Left forelimb (tissue), 1 donor: ENCODE measurements around the gene ZNF710.
"Not testable (repeated sequence)": the region's sequence is repeated elsewhere in the genome, so short reads cannot be mapped to it uniquely, and the experiment has no call there.

Experiments
- DNase-seq: peaks from one replicate; pipeline ENCODE4 v3.0.0-alpha.2; 2018; ENCODE audit warnings: low spot score

ZNF710 gene

GRCh38 chr15:90062023-90062442 is 60.9 kb downstream of the ZNF710 start:
- peak; percentile 65 for DNase-seq

- DNase-seq: no peak
These were observed 61.4 kb downstream of the ZNF710 start for GRCh38 chr15:90062462-90062932.

DNA sequence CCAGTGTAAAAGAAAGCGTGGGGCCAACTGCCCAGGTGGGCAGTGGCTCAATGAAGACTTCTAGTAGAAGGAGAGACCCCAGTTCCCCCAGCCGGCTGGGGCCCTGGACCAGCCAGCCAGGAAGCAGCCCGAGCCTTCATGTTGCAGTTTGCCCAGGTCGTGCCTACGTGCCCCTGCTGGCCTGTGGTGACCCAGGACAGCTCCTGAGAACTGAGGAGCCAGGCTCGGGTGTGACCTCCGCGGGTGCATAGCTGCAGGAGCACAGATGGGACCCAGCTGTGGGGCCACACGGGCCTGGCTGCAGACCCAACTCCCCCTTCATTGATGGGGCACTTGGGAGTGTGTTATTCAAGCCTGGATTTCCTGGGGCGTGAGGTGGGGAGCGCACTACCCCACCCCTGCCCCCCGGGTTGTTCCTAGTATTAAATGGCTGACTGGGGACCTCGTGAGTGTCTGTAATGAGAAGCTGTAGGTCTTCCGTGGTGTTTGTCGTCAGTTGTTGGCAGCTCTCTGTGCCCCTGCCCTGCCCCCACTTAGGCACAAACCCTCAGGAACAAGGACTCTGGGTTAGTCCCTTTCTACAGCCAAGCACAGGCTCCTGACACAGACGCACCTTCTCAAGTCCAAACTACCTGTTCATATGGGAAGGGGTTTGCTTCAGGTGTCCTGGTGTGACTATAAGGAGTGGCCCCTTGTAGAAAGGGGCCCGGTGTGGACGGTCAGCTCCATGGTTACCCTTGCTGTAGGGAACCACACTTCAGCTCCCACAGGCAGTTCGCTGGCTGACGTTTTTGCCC is 62.0 kb downstream of the ZNF710 start:
- no peak for DNase-seq

- DNase-seq: no peak
These were observed 62.7 kb downstream of the ZNF710 start for GRCh38 chr15:90063770-90064247.

- DNase-seq: no peak
These were observed 64.0 kb downstream of the ZNF710 start for GRCh38 chr15:90064911-90065681.

GRCh38 chr15:90065682-90066049 is 64.5 kb downstream of the ZNF710 start:
- no peak for DNase-seq

GRCh38 chr15:90067181-90067952 is 66.2 kb downstream of the ZNF710 start:
- DNase-seq: no peak

DNA sequence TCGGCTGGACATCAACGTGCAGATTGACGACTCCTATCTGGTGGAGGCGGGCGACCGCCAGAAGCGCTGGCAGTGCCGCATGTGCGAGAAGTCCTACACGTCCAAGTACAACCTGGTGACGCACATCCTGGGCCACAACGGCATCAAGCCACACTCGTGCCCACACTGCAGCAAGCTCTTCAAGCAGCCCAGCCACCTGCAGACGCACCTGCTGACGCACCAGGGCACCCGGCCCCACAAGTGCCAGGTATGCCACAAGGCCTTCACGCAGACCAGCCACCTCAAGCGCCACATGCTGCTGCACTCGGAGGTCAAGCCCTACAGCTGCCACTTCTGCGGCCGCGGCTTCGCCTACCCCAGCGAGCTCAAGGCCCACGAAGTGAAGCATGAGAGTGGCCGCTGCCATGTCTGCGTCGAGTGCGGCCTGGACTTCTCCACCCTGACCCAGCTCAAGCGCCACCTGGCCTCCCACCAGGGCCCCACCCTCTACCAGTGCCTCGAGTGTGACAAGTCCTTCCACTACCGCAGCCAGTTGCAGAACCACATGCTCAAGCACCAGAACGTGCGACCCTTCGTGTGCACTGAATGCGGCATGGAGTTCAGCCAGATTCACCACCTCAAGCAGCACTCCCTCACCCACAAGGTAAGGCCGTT is 67.0 kb downstream of the ZNF710 start:
- DNase-seq: peak; percentile 63

DNA sequence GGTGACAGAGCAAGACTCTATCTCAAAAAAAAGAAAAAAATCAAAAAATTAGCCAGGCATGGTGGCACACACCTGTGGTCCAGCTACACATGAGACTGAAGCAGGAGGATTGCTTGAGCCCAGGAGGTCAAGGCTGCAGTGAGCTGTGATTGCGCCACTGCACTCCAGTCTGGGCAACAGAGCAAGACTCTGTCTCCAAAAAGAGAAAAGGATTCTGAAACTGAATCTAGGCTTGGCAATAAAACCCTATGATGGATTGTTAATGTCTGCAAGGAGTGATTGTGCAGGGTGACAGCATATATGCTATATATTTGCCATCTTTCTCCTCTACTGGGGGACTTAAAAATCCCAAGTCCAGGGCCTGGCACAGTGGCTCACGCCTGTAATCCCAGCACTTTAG is 69.5 kb downstream of the ZNF710 start:
- DNase-seq: not testable (repeated sequence)

- peak; percentile 72 for DNase-seq
These were observed 70.2 kb downstream of the ZNF710 start for GRCh38 chr15:90071220-90071807.

DNA sequence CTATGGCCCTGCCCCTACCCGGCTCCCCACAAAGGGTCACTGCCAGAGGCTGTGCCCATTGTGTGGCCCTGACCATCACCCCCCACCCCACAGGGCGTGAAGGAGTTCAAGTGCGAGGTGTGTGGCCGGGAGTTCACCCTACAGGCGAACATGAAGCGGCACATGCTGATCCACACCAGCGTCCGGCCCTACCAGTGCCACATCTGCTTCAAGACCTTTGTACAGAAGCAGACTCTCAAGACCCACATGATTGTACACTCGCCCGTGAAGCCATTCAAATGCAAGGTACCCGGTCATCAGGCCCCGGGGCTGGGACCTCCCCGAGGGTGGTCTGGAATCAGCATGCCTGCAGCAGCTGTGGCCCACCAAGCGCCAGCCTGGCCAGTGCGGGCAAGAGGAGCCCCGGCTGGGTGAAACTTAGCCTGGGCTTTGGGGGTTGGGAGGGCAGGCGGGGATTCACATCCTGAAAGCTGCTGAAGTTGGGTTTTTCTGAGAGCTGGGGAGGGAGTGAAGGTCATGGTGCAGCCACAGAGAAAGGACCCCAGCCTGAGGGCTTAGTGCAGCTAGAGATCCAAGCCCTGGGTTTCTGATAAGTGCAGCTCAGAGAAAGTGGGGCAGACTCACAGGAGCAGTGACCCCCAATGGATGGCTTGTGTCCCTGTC is 72.0 kb downstream of the ZNF710 start:
- no peak for DNase-seq

GRCh38 chr15:90074023-90074422 is 72.9 kb downstream of the ZNF710 start:
- no peak for DNase-seq

GRCh38 chr15:90074916-90075315 is 73.8 kb downstream of the ZNF710 start:
- DNase-seq: no peak

DNA sequence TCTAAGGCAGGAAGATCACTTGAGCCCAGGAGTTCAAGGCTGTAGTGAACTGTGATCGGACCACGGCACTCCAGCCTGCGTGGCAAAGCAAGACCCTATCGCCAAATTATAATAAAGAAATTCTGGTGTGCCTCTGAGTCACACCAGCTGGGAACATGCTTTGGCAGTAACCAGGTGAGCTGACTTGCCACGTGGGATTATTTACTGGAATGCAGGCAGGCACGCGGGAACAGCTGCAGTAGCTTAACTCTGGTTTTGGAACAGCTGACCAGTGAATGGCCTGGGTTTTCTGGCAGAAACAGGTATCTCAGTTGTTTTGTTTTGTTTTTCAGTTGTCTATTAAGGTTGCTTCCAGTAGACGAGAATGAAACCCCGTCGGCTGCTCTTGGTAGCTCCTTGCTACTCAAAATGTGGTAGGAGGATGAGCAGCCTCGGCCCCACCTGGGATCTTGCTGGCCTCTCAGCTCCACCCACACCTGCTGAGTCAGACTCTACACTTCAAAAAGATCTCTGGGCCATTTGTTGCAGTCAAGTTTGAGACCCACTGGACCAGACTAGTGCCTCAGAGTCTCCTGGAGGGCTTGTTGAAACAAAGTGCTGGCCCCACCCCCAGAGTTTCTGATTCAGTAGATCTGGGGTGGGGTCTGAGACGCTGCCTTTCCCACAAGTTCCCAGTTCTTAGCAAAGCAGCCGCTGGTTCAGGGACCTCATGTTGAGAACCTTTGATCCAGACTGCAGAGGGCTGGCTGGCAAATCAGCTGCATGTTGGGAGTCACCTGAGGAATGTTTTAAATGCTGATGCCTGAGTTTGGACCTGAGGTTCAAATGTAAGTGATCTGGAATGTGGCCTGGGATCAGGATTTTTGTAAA is 74.5 kb downstream of the ZNF710 start:
- DNase-seq: peak; percentile 63

DNA sequence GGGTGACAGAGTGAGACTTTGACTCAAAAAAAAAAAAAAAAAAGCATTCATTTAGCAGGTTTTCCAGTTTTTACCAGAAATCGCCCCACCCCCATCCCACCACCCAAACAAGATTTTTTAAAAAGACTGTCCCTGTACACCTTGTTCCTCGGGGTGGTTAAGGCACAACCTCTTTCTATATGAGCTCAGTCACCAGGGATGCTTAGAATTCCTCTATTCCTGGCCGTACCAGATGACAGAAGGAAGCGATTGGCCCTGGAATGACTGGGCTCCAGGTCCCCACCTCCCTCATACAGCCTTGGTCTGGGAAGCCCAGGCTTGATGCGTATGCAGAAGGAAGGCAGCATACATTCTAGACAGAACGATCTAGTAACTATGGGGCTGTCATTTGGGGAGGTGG is 75.6 kb downstream of the ZNF710 start:
- no peak for DNase-seq

DNA sequence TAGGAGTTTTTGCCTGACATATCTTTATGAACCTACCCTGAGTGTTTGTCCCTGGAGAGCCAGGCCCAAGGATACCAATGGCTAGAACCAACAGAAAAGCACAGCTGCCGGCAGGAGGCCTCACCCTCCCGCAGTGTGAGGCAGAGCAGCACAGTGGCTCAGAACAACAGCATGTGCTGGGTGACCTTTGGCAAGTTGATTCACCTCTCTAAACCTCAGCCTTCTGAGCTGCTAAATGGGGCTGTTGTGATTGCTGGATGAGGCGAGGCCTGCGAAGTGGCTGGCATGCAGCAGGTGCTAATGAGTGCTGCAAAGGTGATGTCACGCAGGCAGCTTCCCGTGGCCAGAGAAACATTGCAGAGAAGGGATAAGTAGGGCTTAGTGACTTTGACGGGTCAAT is 77.8 kb downstream of the ZNF710 start:
- DNase-seq: no peak

DNA sequence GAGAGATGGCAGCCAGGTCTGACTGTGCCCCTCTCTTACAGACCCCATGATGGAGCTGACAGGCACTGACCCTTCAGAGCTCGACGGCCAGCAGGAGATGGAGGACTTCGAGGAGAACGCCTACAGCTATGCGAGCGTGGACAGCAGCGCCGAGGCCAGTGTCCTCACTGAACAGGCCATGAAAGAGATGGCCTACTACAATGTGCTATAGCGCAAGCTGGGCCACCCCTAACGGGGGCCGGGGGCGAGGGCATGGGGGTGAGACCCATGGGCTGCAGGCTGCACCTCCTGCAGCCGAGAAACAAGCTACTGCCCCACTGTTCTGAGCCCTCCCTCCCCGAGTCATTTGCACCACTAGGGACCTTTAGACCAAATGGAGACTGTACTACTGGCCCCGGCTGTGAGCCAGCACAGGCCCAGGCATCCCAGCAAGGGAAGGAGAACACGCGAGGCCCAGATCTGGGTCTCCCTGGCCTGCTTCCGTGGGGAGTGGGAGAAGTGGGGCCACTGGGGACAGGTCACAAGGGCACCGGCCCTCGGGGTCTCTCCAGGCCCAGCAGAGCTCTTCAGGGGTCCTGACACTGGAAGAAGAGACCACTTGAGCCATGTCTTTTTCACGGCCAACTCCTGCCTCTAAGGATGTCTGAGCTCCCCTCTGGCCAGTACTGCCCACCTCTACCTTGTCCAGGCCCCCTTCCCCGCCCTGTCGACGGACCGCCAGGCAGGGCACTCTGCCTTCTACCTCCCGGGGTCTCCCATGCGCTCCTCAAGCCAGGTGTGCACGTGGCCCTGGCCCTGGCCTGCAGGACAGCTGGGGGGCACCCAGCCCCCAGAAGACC is 78.7 kb downstream of the ZNF710 start:
- no peak for DNase-seq

- no peak for DNase-seq
These were observed 79.3 kb downstream of the ZNF710 start for GRCh38 chr15:90080458-90080755.

- no peak for DNase-seq
These were observed 79.8 kb downstream of the ZNF710 start for GRCh38 chr15:90080818-90081393.
